Adrenal gland (tissue), 5 donors: Measurements from ENCODE around the gene LRP1.

Experiments used
- POLR2A ChIP-seq, 2 donors: fragments of 450-650 bp; IDR thresholded peaks; one replicate each; pipeline ENCODE4 v1.6.1; 2017; ENCODE audit warnings: antibody characterized with exemption in 2 of 2, mild to moderate bottlenecking in 2 of 2, moderate library complexity in 1 of 2
- TF ChIP-seq, protein P1 (sequence below), 6 experiments: fragments of 450-650 bp in 4 of 6; fragments of 200-600 bp in 2 of 6; sonication (generic) in 1 of 6; IDR thresholded peaks; 1 replicate in 5 of 6; 2 replicates in 1 of 6; pipeline versions ENCODE4 v1.5.1 to v1.8.0; 2016 to 2021; ENCODE audit warnings: antibody characterized with exemption in 6 of 6, mild to moderate bottlenecking in 2 of 6, moderate library complexity in 1 of 6
- donor health status: DM: no; HTN: no; CAD: no.

DNA sequence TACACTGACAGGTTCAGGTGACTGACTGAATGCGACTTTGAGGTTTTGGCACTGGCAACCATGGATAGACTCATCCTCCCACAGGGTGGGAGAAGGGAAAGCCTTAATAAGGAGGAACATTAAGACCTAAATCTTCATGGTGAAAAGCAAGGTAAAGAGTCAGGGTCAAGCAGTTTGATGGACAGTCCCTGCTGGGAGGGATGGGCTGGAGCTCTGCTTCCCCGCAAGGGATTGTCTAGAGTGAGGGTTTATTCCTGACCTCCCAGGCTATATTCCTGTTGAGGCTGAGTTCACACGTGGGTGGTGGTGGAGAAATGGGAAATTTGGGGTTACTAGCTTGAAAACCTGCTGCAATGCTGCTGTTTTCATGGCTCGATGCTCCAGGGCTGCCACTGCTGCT lies 132.1 kb downstream of the LRP1 start:
- TF ChIP-seq, protein P1, sequence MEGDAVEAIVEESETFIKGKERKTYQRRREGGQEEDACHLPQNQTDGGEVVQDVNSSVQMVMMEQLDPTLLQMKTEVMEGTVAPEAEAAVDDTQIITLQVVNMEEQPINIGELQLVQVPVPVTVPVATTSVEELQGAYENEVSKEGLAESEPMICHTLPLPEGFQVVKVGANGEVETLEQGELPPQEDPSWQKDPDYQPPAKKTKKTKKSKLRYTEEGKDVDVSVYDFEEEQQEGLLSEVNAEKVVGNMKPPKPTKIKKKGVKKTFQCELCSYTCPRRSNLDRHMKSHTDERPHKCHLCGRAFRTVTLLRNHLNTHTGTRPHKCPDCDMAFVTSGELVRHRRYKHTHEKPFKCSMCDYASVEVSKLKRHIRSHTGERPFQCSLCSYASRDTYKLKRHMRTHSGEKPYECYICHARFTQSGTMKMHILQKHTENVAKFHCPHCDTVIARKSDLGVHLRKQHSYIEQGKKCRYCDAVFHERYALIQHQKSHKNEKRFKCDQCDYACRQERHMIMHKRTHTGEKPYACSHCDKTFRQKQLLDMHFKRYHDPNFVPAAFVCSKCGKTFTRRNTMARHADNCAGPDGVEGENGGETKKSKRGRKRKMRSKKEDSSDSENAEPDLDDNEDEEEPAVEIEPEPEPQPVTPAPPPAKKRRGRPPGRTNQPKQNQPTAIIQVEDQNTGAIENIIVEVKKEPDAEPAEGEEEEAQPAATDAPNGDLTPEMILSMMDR (IDR thresholded peaks at IDR 0.05), result no peak
- TF ChIP-seq POLR2A (IDR thresholded peaks at IDR 0.05), result no peak
